Islet of Langerhans (tissue), 1 donor: ENCODE data around the gene PHC2.

Source experiments
- FAIRE-seq: peaks from one replicate; lab custom pipeline; 2011; peaks lifted over from hg19 to GRCh38; lab: Jason Lieb, UNC

The PHC2 gene

GRCh38 chr1:33388805-33389771, 41.8 kb downstream of the PHC2 start:
- FAIRE-seq: no peak

- FAIRE-seq: no peak
Observed at GRCh38 chr1:33387625-33388024, 43.3 kb downstream of the PHC2 start.

- FAIRE-seq: no peak
Observed at GRCh38 chr1:33385251-33385650, 45.6 kb downstream of the PHC2 start.

- no peak for FAIRE-seq
Observed at GRCh38 chr1:33384040-33384812, 46.7 kb downstream of the PHC2 start.

GRCh38 chr1:33383489-33383888, 47.4 kb downstream of the PHC2 start:
- FAIRE-seq: no peak

- FAIRE-seq: no peak
Observed at GRCh38 chr1:33382661-33383415, 48.1 kb downstream of the PHC2 start.

GRCh38 chr1:33381977-33382376, 48.9 kb downstream of the PHC2 start:
- no peak for FAIRE-seq

GRCh38 chr1:33380811-33381210, 50.1 kb downstream of the PHC2 start:
- no peak for FAIRE-seq

- no peak for FAIRE-seq
Observed at GRCh38 chr1:33379631-33380354, 51.1 kb downstream of the PHC2 start.

- no peak for FAIRE-seq
Observed at GRCh38 chr1:33378976-33379375, 51.9 kb downstream of the PHC2 start.

- no peak for FAIRE-seq
Observed at GRCh38 chr1:33378524-33378923, 52.4 kb downstream of the PHC2 start.

- no peak for FAIRE-seq
Observed at GRCh38 chr1:33377756-33378155, 53.1 kb downstream of the PHC2 start.

- no peak for FAIRE-seq
Observed at GRCh38 chr1:33377013-33377412, 53.9 kb downstream of the PHC2 start.

- no peak for FAIRE-seq
Observed at GRCh38 chr1:33375316-33375715, 55.6 kb downstream of the PHC2 start.

- FAIRE-seq: no peak
Observed at GRCh38 chr1:33374336-33375105, 56.4 kb downstream of the PHC2 start.

GRCh38 chr1:33373606-33374005, 57.3 kb downstream of the PHC2 start:
- FAIRE-seq: no peak

- no peak for FAIRE-seq
Observed at GRCh38 chr1:33372677-33373076, 58.2 kb downstream of the PHC2 start.

- FAIRE-seq: no peak
Observed at GRCh38 chr1:33372162-33372561, 58.7 kb downstream of the PHC2 start.

- FAIRE-seq: no peak
Observed at GRCh38 chr1:33371334-33371733, 59.6 kb downstream of the PHC2 start.

GRCh38 chr1:33370827-33371226, 60.1 kb downstream of the PHC2 start:
- no peak for FAIRE-seq

- no peak for FAIRE-seq
Observed at GRCh38 chr1:33370301-33370700, 60.6 kb downstream of the PHC2 start.
